ENCODE measurements around the gene TMEM263. TPM values are rescaled to one million over a fixed set of nuclear protein-coding genes. Genes with fewer than 3 reads are reported as not detected.

The TMEM263 gene
- 10 to 100 TPM; 46.4 to 59.7 TPM for total RNA-seq

DNA sequence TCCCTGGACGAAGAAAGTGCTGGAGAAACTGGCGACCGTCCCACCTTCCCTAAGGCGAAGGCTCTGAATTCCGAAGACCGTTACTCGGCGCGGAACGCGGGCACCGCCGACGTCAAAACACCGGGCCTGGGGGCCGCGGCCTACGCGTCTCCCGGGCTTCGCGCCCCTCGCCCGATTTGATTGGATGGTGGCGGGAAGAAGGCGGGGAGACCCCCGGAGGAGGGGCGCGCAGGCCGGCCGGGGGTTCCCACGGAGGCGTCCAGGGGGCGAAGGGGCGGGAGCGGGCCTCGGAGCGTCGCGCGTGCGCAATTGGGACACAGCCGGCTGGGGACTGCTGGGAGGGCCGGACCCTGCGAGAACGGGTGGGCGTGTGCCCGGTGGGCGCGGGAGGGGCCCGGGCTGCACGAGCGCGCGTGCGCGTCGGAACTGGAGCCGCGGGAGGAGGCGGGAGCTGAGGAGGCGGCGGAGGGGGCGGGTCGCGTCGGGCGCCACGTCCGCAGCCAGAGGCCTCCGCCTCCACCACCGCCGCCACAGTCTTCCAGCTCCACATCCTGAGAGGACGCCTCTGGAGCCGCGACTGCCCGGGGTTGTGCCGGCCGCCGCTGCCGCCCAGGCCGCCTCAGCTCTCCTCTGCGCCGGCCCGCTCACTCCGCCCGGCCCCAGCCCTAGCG lies at the start of gene TMEM263:
TSS of gene TMEM263 (plus strand) at position 531 of the 671 bp plus-strand sequence. CDS start 11,210 bp downstream, outside the sequence.
- no peaks in the 10 kb centered on the region for H3K36me3 ChIP-seq
- H3K9me3 ChIP-seq = no peaks in the 10 kb centered on the region
- TF ChIP-seq CTCF (IDR thresholded peaks at IDR 0.05) = no peak
- peak; percentile 91 for DNase-seq (ENCODE audit: low spot score)
- no peaks in the 10 kb centered on the region for H3K27me3 ChIP-seq
- H3K27ac ChIP-seq = peak within 1 kb of the TSS; percentile 99
- peaks cover 0 to 44% of the 10 kb centered on the region in 2 donors for H3K4me1 ChIP-seq
- peak within 1 kb of the TSS; percentile 92 to 97 for H3K4me3 ChIP-seq

DNA sequence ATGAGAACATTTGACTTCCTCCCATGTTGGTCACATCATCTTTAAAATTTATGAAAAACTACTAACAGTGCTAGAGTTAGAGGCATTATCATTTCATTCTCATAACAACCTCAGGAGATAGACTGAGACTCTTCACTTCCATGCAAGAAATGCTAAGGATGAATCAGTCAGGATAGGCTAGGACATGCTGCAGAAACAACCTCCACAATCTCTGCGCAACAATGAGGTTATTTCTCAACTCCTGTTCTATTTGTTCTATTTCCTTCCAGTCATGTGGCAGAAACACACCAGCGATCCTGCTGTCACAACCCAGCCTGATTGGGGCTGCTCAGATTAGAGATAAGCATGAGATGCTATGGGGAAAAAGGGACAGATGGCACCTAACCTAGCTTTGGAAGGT lies 49.0 kb upstream of the TMEM263 start:
- no peaks in the 10 kb centered on the region for H3K4me1 ChIP-seq
- H3K36me3 ChIP-seq = no peaks in the 10 kb centered on the region
- TF ChIP-seq CTCF (IDR thresholded peaks at IDR 0.05) = no peak
- no peaks in the 10 kb centered on the region for H3K9me3 ChIP-seq
- no peak overlapping the region for H3K4me3 ChIP-seq
- H3K27me3 ChIP-seq = no peaks in the 10 kb centered on the region
- no peak overlapping the region for H3K27ac ChIP-seq
- no peak for DNase-seq (ENCODE audit: low spot score)

DNA sequence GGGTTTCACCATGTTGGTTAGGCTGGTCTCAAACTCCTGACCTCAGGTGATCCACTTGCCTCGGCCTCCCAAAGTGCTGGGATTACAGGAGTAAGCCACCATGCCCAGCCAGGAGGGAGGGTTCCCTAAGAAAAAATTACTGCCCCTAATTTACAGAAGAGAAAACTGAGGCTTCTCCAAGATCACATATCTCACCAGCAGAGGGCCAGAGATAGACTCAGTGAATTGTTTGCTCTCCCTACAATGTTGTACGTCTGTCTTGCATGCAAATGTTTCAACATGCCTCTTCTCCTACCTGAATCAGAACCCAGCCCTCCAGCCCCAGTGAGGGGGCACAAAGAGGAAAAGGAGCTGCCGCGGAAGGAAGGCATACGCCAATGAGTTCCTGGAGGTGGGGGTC lies 48.3 kb upstream of the TMEM263 start:
- Histone ChIP-seq H3K27me3 (no peaks in the 10 kb centered on the region), H3K27ac (no peak overlapping the region), H3K36me3 (no peaks in the 10 kb centered on the region), H3K4me1 (no peaks in the 10 kb centered on the region), H3K9me3 (no peaks in the 10 kb centered on the region), H3K4me3 (no peak overlapping the region)
- no peak for TF ChIP-seq CTCF (IDR thresholded peaks at IDR 0.05)
- DNase-seq (ENCODE audit: low spot score) = no peak

- Histone ChIP-seq H3K36me3 (no peaks in the 10 kb centered on the region), H3K27ac (no peak overlapping the region), H3K4me3 (no peak overlapping the region), H3K27me3 (no peaks in the 10 kb centered on the region), H3K4me1 (no peaks in the 10 kb centered on the region), H3K9me3 (no peaks in the 10 kb centered on the region)
- DNase-seq (ENCODE audit: low spot score) = no peak
- no peak for TF ChIP-seq CTCF (IDR thresholded peaks at IDR 0.05)
Measured at GRCh38 chr12:106907846-106908245, 47.9 kb upstream of the TMEM263 start.

- TF ChIP-seq CTCF (IDR thresholded peaks at IDR 0.05) = no peak
- Histone ChIP-seq H3K4me1 (no peaks in the 10 kb centered on the region), H3K27me3 (no peaks in the 10 kb centered on the region), H3K4me3 (no peak overlapping the region), H3K36me3 (no peaks in the 10 kb centered on the region), H3K27ac (no peak overlapping the region), H3K9me3 (no peaks in the 10 kb centered on the region)
- DNase-seq (ENCODE audit: low spot score) = no peak
Measured at GRCh38 chr12:106908561-106908960, 47.1 kb upstream of the TMEM263 start.

DNA sequence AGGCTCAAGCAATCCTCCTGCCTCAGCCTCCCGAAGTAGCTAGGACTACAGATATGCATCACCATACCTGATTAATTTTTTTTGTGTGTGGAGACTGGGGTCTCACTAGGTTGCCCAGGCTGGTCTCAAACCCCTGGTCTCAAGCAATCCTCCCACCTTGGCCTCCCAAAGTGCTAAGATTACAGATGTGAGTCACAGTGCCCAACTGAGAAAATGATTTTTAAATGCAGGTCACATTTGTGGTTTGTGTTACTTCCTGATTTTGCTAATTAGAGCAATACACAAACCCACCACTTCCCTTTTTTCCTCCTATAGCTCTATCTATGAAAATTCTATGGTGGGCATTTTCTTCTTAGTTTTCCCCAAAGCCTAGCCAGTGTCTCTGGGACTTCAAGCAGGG lies 45.5 kb upstream of the TMEM263 start:
- TF ChIP-seq CTCF (IDR thresholded peaks at IDR 0.05) = no peak
- DNase-seq (ENCODE audit: low spot score) = no peak
- no peak overlapping the region for H3K27ac ChIP-seq
- H3K9me3 ChIP-seq = no peaks in the 10 kb centered on the region
- H3K4me1 ChIP-seq = no peaks in the 10 kb centered on the region
- no peaks in the 10 kb centered on the region for H3K27me3 ChIP-seq
- H3K4me3 ChIP-seq = no peak overlapping the region
- H3K36me3 ChIP-seq = no peaks in the 10 kb centered on the region
